Endothelial cell of umbilical vein (primary cell): ENCODE results near the gene CRY2. TPM values are rescaled to one million over a fixed set of nuclear protein-coding genes. Genes with fewer than 3 reads are reported as not detected.

ENCODE experiments used
- BruUV-seq: library from RNA; stranded (reverse); fragments of 400-500 nt; replicated peaks from 2 replicates; lab custom pipeline; 2021; lab: Mats Ljungman, UMichigan
- CTCF ChIA-PET: fragments of 300-600, 350-600 bp; sonication (Branson Sonifier 250); formaldehyde crosslinking; loops from one replicate; lab custom pipeline; 2021; ENCODE audit warnings: antibody characterized with exemption, inconsistent platforms; lab: Charles Lee
- POLR2A ChIA-PET: fragments of 300-600, 350-600 bp; sonication (Branson Sonifier 250); formaldehyde crosslinking; loops from one replicate; lab custom pipeline; 2021; ENCODE audit warnings: antibody characterized with exemption, inconsistent platforms; lab: Charles Lee
- DNase-seq: peaks from one replicate; pipeline ENCODE4 v3.0.0-alpha.2; 2011; ENCODE audit warnings: low read depth, low spot score
- FAIRE-seq: peaks from 2 replicates; lab custom pipeline; 2011; peaks lifted over from hg19 to GRCh38; lab: Jason Lieb, UNC
- H2AFZ ChIP-seq: 2 replicates; pipeline ENCODE4 v1.6.0; 2012; ENCODE audit warnings: low read depth, low read length, control low read depth, inconsistent platforms
- H3K27ac ChIP-seq: 2 replicates; pipeline ENCODE4 v1.5.1; 2011; ENCODE audit warnings: low read depth, mild to moderate bottlenecking, control low read depth, low read length, moderate library complexity; ENCODE audit not compliant: insufficient read depth
- H3K27me3 ChIP-seq, 2 experiments: 2 replicates each; pipeline versions ENCODE4 v1.6.0 to v1.6.1; 2011; ENCODE audit warnings: low read length in 2 of 2, mixed read lengths in 1 of 2; ENCODE audit not compliant: control insufficient read depth in 2 of 2, insufficient read depth in 2 of 2
- H3K36me3 ChIP-seq, 2 experiments: 2 replicates in 1 of 2; 3 replicates in 1 of 2; pipeline ENCODE4 v1.5.1; 2011; ENCODE audit warnings: low read length in 2 of 2, mild to moderate bottlenecking in 1 of 2, moderate library complexity in 1 of 2; ENCODE audit not compliant: control insufficient read depth in 2 of 2, insufficient read depth in 2 of 2; ENCODE audit errors: extremely low read depth in 1 of 2
- H3K4me1 ChIP-seq: 3 replicates; pipeline ENCODE4 v1.5.1; 2011; ENCODE audit warnings: mild to moderate bottlenecking, low read length; ENCODE audit not compliant: control insufficient read depth, insufficient read depth; ENCODE audit errors: extremely low read depth
- H3K4me2 ChIP-seq: 2 replicates; pipeline ENCODE4 v1.6.1; 2011; ENCODE audit warnings: low read length, control low read depth, mixed read lengths; ENCODE audit not compliant: insufficient read depth
- H3K4me3 ChIP-seq, 3 experiments: fragments of 200-600 bp in 1 of 3; sonication (generic), shearing (Covaris generic) in 1 of 3; replicated peaks in 1 of 3; 2 replicates each; pipeline ENCODE4 v1.5.1; 2011 to 2016; ENCODE audit warnings: control low read depth in 3 of 3, low read length in 3 of 3, mild to moderate bottlenecking in 2 of 3, inconsistent platforms in 1 of 3, low read depth in 1 of 3, moderate library complexity in 1 of 3; ENCODE audit not compliant: insufficient read depth in 1 of 3
- H3K79me2 ChIP-seq: 2 replicates; pipeline ENCODE4 v1.6.0; 2012; ENCODE audit warnings: low read length, inconsistent platforms; ENCODE audit not compliant: control insufficient read depth, insufficient read depth
- H3K9ac ChIP-seq: replicated peaks from 2 replicates; pipeline ENCODE3; 2011; ENCODE audit warnings: low read length, control low read depth; ENCODE audit not compliant: insufficient read depth; ENCODE audit errors: extremely low read depth
- H3K9me1 ChIP-seq: replicated peaks from 3 replicates; pipeline ENCODE4 v1.6.0; 2011; ENCODE audit warnings: mild to moderate bottlenecking, low read length; ENCODE audit not compliant: control insufficient read depth, insufficient read depth; ENCODE audit errors: extremely low read depth
- H3K9me3 ChIP-seq: replicated peaks from 2 replicates; pipeline ENCODE4 v1.5.1; 2012; ENCODE audit warnings: low read length, inconsistent platforms; ENCODE audit not compliant: control insufficient read depth, insufficient read depth
- H4K20me1 ChIP-seq: replicated peaks from 2 replicates; pipeline ENCODE3; 2011; ENCODE audit warnings: mild to moderate bottlenecking, low read length; ENCODE audit not compliant: control insufficient read depth, insufficient read depth; ENCODE audit errors: extremely low read depth
- CTCF ChIP-seq, 2 donors: IDR thresholded peaks; 1 replicate in 1 of 2; 2 replicates in 1 of 2; pipeline ENCODE4 v1.5.1; 2011; ENCODE audit warnings: low read length in 2 of 2, mild to moderate bottlenecking in 2 of 2, moderate library complexity in 2 of 2, control low read depth in 1 of 2, inconsistent platforms in 1 of 2, low read depth in 1 of 2; ENCODE audit not compliant: insufficient read depth in 1 of 2; ENCODE audit errors: extremely low read depth in 1 of 2
- EZH2 ChIP-seq: IDR thresholded peaks from 2 replicates; pipeline ENCODE4 v1.6.1; 2012; ENCODE audit warnings: borderline replicate concordance, low read depth, mild to moderate bottlenecking, moderate library complexity, low read length, inconsistent platforms; ENCODE audit not compliant: severe bottlenecking
- GATA2 ChIP-seq: IDR thresholded peaks from 2 replicates; pipeline ENCODE4 v1.7.0; 2011; ENCODE audit warnings: low read depth, mild to moderate bottlenecking, moderate library complexity, mixed read lengths, low read length; ENCODE audit not compliant: insufficient read length, insufficient read depth
- JUN ChIP-seq: IDR thresholded peaks from 2 replicates; pipeline ENCODE4 v1.6.1; 2011; ENCODE audit warnings: borderline replicate concordance, low read depth; ENCODE audit not compliant: insufficient read length, insufficient read depth
- MAX ChIP-seq: IDR thresholded peaks from 2 replicates; pipeline ENCODE4 v1.6.1; 2011; ENCODE audit not compliant: insufficient read depth, insufficient read length
- MYC ChIP-seq: IDR thresholded peaks from one replicate; pipeline ENCODE4 v1.6.1; 2011; ENCODE audit warnings: mild to moderate bottlenecking, low read depth, low read length
- POLR2A ChIP-seq: IDR thresholded peaks from 2 replicates; pipeline ENCODE4 v1.6.1; 2012; ENCODE audit warnings: low read depth, mild to moderate bottlenecking, control low read depth, low read length
- POLR2AphosphoS5 ChIP-seq: IDR thresholded peaks from 2 replicates; pipeline ENCODE4 v1.6.1; 2012; ENCODE audit warnings: low read depth, mild to moderate bottlenecking, control low read depth, low read length, moderate library complexity; ENCODE audit not compliant: insufficient read depth
- dilution Hi-C: fragments of 300-500 bp; cut with MboI; formaldehyde crosslinking; loops from one replicate; pipeline ENCODE4 v1.15.0; 2019; ENCODE audit warnings: low sequenced_read_pairs; ENCODE audit not compliant: extremely low pct_ligation_motif_present
- intact Hi-C: fragments of 100-400 bp; cut with micrococcal nuclease; formaldehyde crosslinking; loops from one replicate; pipeline ENCODE4 v1.10.0; 2022
- polyA plus RNA-seq, 4 experiments: library from polyadenylated mRNA; depleted of rRNA in 3 of 4; stranded (reverse) in 3 of 4; unstranded in 1 of 4; fragments of >200 nt; gene quantifications; 2 replicates each; pipeline versions ENCODE4 v1.2.1 to v1.2.3, GENCODE V29; 2011 to 2012; ENCODE audit warnings: missing spikeins in 1 of 4
- total RNA-seq: library from RNA; stranded (reverse); gene quantifications from 2 replicates; pipeline ENCODE4 v1.2.3, GENCODE V29; 2021

The CRY2 gene
- total and polyA plus RNA-seq, 2 donors (not counting 3 experiments of a cell fraction or from before 2014, with no cell fraction given) = 7.7 to 11.7 TPM

GRCh38 chr11:45852018-45852711 lies 4.9 kb downstream of the CRY2 start:
- H3K9me3 ChIP-seq = no peaks in the 10 kb centered on the region
- dilution Hi-C loops = no loop called here
- BruUV-seq = no TSS peak
- H3K9me1 ChIP-seq = no peaks in the 10 kb centered on the region
- CTCF ChIA-PET = interaction anchor here (2.0 kb wide), 1 partner anchor 10 kb away, joined by 5 read pairs; no protein-coding TSS in a partner anchor
- DNase-seq = no peak
- peaks cover 7% of the 10 kb centered on the region for H3K4me1 ChIP-seq
- no peak overlapping the region for H3K4me2 ChIP-seq
- no peak overlapping the region for H3K9ac ChIP-seq
- no peak overlapping the region for H3K27ac ChIP-seq
- H3K36me3 ChIP-seq = no peaks in the 10 kb centered on the region
- no peaks in the 10 kb centered on the region for H3K27me3 ChIP-seq
- POLR2A ChIA-PET = no interaction called here
- intact Hi-C loops = no loop called here
- no peak for FAIRE-seq
- H3K79me2 ChIP-seq = peaks cover 12% of the 10 kb centered on the region
- peak; percentile 20 for TF ChIP-seq MAX
- TF ChIP-seq GATA2 = no peak
- no peak for TF ChIP-seq POLR2AphosphoS5
- no peak for TF ChIP-seq CTCF (IDR thresholded peaks at IDR 0.05; ENCODE audit: extremely low read depth in 1 of 2, insufficient read depth in 1 of 2, low read depth in 1 of 2, low read length in 2 of 2)
- H4K20me1 ChIP-seq = no peaks in the 10 kb centered on the region
- no peak overlapping the region for H3K4me3 ChIP-seq
- no peak overlapping the region for H2AFZ ChIP-seq

GRCh38 chr11:45852712-45853101 lies 5.4 kb downstream of the CRY2 start:
- DNase-seq (no peak), FAIRE-seq (no peak)
- H3K4me2 ChIP-seq = no peak overlapping the region
- no peak overlapping the region for H3K9ac ChIP-seq
- no peak for TF ChIP-seq MYC
- no peak for TF ChIP-seq EZH2
- no peak for TF ChIP-seq JUN
- TF ChIP-seq POLR2A = no peak
- TF ChIP-seq GATA2 = no peak
- BruUV-seq = no TSS peak
- POLR2A ChIA-PET = no interaction called here
- H4K20me1 ChIP-seq = no peaks in the 10 kb centered on the region
- no peak overlapping the region for H2AFZ ChIP-seq
- peaks cover 12% of the 10 kb centered on the region for H3K79me2 ChIP-seq
- peaks cover 13% of the 10 kb centered on the region for H3K4me1 ChIP-seq
- dilution Hi-C loops (no loop called here), intact Hi-C loops (no loop called here)
- H3K27me3 ChIP-seq = no peaks in the 10 kb centered on the region
- no peak overlapping the region for H3K4me3 ChIP-seq
- no peaks in the 10 kb centered on the region for H3K9me3 ChIP-seq
- CTCF ChIA-PET = no interaction called here
- no peaks in the 10 kb centered on the region for H3K36me3 ChIP-seq
- H3K9me1 ChIP-seq = no peaks in the 10 kb centered on the region
- no peak overlapping the region for H3K27ac ChIP-seq
